Vagina (tissue), 2 donors: ENCODE measurements around the gene C2CD2. TPM values are rescaled to one million over a fixed set of nuclear protein-coding genes. Genes with fewer than 3 reads are reported as not detected.
"Not testable (repeated sequence)": the region's sequence is repeated elsewhere in the genome, so short reads cannot be mapped to it uniquely, and the experiment has no call there.

ENCODE experiments used
- DNase-seq, 2 donors: peaks; one replicate each; pipeline ENCODE4 v3.0.0-alpha.2; 2017; ENCODE audit errors: extremely low spot score in 2 of 2
- H3K27ac ChIP-seq: fragments of 200-600 bp; sonication (generic); one replicate; pipeline ENCODE4 v1.5.1; 2019
- H3K27me3 ChIP-seq: fragments of 200-600 bp; sonication (generic); one replicate; pipeline ENCODE4 v1.5.1; 2019
- H3K36me3 ChIP-seq, 2 donors: fragments of 200-600 bp; sonication (generic); one replicate each; pipeline ENCODE4 v1.5.1; 2017 to 2019
- H3K4me1 ChIP-seq: fragments of 200-600 bp; sonication (generic); one replicate; pipeline ENCODE4 v1.5.1; 2019
- H3K4me3 ChIP-seq, 2 donors: fragments of 200-600 bp; sonication (generic); 1 replicate in 1 of 2; 2 replicates in 1 of 2; pipeline ENCODE4 v1.5.1; 2016 to 2019
- H3K9me3 ChIP-seq: fragments of 200-600 bp; sonication (generic); one replicate; pipeline ENCODE4 v1.5.1; 2019
- POLR2A ChIP-seq, 2 donors: fragments of 450-650 bp; IDR thresholded peaks; one replicate each; pipeline ENCODE4 v1.6.1; 2017; ENCODE audit warnings: antibody characterized with exemption in 2 of 2, mild to moderate bottlenecking in 2 of 2, moderate library complexity in 2 of 2
- POLR2AphosphoS5 ChIP-seq, 2 donors: sonication (generic); formaldehyde crosslinking; IDR thresholded peaks; one replicate each; pipeline ENCODE4 v1.9.0; 2017; ENCODE audit warnings: antibody characterized with exemption in 2 of 2, mild to moderate bottlenecking in 2 of 2, low read depth in 1 of 2; ENCODE audit not compliant: insufficient read depth in 1 of 2
- intact Hi-C: fragments of 100-400 bp; cut with DNase I; formaldehyde crosslinking; loops from one replicate; pipeline ENCODE4 v1.15.1; 2023
- total RNA-seq: library from RNA; depleted of rRNA; stranded (reverse); fragments of >200 nt; gene quantifications from one replicate; pipeline ENCODE4 v1.2.3, GENCODE V29; 2016
- TF ChIP-seq, protein P1 (sequence below), 3 experiments: fragments of 450-650 bp in 2 of 3; fragments of 200-600 bp in 1 of 3; sonication (generic) in 1 of 3; IDR thresholded peaks; one replicate each; pipeline ENCODE4 v1.5.1; 2017 to 2019; ENCODE audit warnings: antibody characterized with exemption in 3 of 3, mild to moderate bottlenecking in 2 of 3, moderate library complexity in 2 of 3

The C2CD2 gene
- total RNA-seq, 1 donor from 2014 or later: 36.1 TPM

DNA sequence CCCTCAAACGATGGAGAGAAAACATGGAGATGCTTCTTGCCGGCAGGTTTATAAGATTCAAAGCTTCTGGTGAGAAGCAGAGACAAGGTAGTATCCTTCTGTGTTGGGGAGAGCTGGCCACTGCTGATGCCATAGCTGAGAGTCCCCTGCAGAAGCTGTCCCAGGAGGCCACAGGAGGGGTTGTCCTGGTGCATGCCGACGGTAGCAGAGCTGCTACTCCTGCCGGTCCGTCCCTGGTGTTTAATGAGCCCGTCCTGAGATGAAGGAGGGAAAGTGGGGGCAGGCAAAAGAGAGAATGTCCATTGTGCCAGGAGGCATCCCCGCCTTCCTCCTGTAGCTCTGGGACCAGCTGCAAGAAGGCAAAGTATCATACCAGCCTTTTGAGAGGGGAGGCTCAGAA lies 10.4 kb upstream of the C2CD2 start:
- no peak overlapping the region for H3K27ac ChIP-seq
- no peaks in the 10 kb centered on the region for H3K27me3 ChIP-seq
- H3K9me3 ChIP-seq: no peaks in the 10 kb centered on the region
- DNase-seq: no peak
- no peaks in the 10 kb centered on the region for H3K36me3 ChIP-seq
- TF ChIP-seq POLR2AphosphoS5 (IDR thresholded peaks at IDR 0.05; ENCODE audit: insufficient read depth in 1 of 2, low read depth in 1 of 2) (no peak), POLR2A (IDR thresholded peaks at IDR 0.05) (no peak)
- TF ChIP-seq, protein P1, sequence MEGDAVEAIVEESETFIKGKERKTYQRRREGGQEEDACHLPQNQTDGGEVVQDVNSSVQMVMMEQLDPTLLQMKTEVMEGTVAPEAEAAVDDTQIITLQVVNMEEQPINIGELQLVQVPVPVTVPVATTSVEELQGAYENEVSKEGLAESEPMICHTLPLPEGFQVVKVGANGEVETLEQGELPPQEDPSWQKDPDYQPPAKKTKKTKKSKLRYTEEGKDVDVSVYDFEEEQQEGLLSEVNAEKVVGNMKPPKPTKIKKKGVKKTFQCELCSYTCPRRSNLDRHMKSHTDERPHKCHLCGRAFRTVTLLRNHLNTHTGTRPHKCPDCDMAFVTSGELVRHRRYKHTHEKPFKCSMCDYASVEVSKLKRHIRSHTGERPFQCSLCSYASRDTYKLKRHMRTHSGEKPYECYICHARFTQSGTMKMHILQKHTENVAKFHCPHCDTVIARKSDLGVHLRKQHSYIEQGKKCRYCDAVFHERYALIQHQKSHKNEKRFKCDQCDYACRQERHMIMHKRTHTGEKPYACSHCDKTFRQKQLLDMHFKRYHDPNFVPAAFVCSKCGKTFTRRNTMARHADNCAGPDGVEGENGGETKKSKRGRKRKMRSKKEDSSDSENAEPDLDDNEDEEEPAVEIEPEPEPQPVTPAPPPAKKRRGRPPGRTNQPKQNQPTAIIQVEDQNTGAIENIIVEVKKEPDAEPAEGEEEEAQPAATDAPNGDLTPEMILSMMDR (IDR thresholded peaks at IDR 0.05): no peak
- intact Hi-C loops: no loop called here
- H3K4me3 ChIP-seq: no peak overlapping the region
- H3K4me1 ChIP-seq: peaks cover 19% of the 10 kb centered on the region

DNA sequence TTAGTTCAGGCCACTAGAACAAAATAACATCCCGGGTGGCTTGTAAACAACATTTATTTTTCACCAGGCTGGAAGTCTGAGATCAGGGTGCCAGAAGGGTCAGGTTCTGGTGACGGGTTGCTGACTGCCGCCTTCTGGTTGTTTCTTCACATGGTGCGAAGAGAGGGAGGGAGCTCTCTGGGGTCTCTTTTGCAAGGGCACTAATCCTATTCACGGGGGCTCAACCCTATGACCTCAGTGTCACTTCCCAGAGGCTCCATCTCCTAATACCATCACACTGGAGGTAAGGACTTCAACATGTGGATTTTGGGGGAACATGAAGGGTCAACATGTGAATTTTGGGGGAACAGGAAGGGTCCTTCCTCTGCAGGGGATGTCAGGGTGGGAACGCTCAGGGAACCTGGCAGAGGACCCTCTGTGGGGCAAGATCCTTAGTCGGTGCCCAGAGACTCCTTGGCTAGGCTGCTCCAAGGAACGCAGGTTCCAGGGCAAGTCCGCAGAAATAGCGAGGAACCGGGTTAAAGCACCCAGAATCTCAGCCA lies 8.7 kb upstream of the C2CD2 start:
- Histone ChIP-seq H3K27me3 (no peaks in the 10 kb centered on the region), H3K4me1 (peaks cover 36% of the 10 kb centered on the region), H3K9me3 (no peaks in the 10 kb centered on the region), H3K27ac (no peak overlapping the region), H3K36me3 (no peaks in the 10 kb centered on the region), H3K4me3 (no peak overlapping the region)
- intact Hi-C loops: no loop called here
- no peak for DNase-seq
- no peak for TF ChIP-seq POLR2AphosphoS5 (IDR thresholded peaks at IDR 0.05; ENCODE audit: insufficient read depth in 1 of 2, low read depth in 1 of 2)
- TF ChIP-seq, protein P1 (IDR thresholded peaks at IDR 0.05): no peak
- TF ChIP-seq POLR2A (IDR thresholded peaks at IDR 0.05): no peak

DNA sequence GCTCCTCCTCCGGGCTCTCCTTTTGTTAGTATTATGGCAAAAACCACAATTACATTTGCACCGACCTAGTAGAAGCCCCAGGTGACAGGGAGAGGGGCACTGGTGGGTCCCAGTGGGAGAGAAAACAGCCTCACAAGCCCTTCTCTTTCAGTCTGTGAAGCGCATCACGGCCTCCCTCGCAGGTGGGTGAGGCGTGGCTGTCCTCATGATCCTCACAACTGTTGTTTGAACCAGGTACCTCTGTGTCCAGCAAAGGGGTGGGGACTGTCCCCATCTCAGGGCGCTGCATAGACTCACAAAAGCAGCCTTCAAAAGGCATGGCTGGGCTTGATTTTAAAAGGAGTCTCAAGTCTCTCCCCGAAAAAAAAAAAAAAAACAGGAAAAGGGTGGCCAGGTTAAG lies 7.9 kb upstream of the C2CD2 start:
- H3K9me3 ChIP-seq: no peaks in the 10 kb centered on the region
- no peaks in the 10 kb centered on the region for H3K27me3 ChIP-seq
- intact Hi-C loops: no loop called here
- peaks cover 43% of the 10 kb centered on the region for H3K4me1 ChIP-seq
- H3K4me3 ChIP-seq: no peak overlapping the region
- H3K36me3 ChIP-seq: no peaks in the 10 kb centered on the region
- no peak for DNase-seq
- TF ChIP-seq, protein P1 (IDR thresholded peaks at IDR 0.05): no peak
- TF ChIP-seq POLR2A (IDR thresholded peaks at IDR 0.05): no peak
- TF ChIP-seq POLR2AphosphoS5 (IDR thresholded peaks at IDR 0.05; ENCODE audit: insufficient read depth in 1 of 2, low read depth in 1 of 2): no peak
- no peak overlapping the region for H3K27ac ChIP-seq

DNA sequence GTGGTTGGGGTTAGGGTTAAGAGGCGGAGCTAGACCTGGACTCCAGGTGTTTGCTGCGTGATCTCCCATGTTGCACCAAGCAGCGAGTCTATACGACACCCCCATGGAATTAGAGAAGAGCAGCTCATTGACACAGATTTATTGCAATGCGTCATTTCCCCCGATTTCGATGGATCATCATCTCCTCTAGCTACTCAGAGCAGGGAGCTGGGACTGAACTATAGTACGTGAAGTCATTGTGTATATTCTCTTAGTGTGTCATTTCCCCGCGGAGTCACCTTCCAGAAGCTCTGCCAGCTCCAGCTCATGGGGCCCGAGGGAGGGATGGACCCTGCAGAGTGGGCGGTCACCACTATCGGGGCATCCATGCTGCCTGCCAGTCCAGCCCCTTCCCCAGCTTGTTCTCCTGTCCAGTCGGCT lies 7.5 kb upstream of the C2CD2 start:
- Histone ChIP-seq H3K27me3 (no peaks in the 10 kb centered on the region), H3K9me3 (no peaks in the 10 kb centered on the region), H3K27ac (no peak overlapping the region), H3K4me1 (peaks cover 48% of the 10 kb centered on the region), H3K36me3 (no peaks in the 10 kb centered on the region), H3K4me3 (no peak overlapping the region)
- intact Hi-C loops: no loop called here
- TF ChIP-seq POLR2A (IDR thresholded peaks at IDR 0.05): no peak
- no peak for TF ChIP-seq POLR2AphosphoS5 (IDR thresholded peaks at IDR 0.05; ENCODE audit: insufficient read depth in 1 of 2, low read depth in 1 of 2)
- TF ChIP-seq, protein P1 (IDR thresholded peaks at IDR 0.05): no peak
- DNase-seq: no peak

DNA sequence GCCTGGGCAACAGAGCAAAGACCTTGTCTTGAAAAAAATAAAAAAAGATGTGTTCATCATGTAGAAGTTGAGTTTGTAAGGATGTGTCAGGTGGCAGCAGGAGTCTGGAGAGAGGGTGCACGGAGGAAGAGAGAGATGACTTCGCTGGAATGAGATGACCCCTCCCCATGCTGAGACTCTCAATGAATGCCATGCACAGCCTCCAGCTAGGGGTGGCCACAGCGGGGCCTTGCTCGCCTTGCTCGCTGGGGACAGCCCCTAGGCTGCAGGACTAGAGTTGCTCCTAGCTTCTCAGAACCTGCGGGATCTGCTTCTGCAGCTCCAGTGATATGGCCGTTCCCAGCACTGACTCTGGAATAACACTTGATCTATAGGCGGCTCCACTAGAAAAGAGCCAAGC lies 6.6 kb upstream of the C2CD2 start:
- no peak overlapping the region for H3K27ac ChIP-seq
- intact Hi-C loops: no loop called here

DNA sequence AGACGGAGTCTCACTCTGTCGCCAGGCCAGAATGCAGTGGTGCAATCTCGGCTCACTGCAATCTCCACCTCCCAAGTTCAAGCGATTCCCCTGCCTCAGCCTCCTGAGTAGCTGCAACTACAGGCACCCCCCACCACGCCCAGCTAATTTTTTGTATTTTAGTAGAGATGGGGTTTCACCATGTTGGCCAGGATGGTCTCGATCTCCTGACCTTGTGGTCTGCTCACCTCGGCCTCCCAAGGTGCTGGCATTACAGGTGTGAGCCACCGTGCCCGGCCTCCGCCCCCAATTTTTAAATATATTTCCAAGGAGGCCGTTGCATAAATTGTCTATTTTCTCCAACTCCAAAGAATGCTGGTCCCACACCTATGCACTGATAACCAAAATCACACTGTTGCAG lies 5.9 kb upstream of the C2CD2 start:
- peaks cover 47% of the 10 kb centered on the region for H3K4me1 ChIP-seq
- H3K9me3 ChIP-seq, H3K36me3 ChIP-seq, H3K27me3 ChIP-seq, DNase-seq, H3K4me3 ChIP-seq, H3K27ac ChIP-seq: not testable (repeated sequence)
- intact Hi-C loops: loop anchor here (10.0 kb wide), 1 partner anchor 45 kb away; no protein-coding TSS in a partner anchor

More for the DNA sequence above, 6.6 kb upstream of the C2CD2 start:
- H3K4me3 ChIP-seq: no peak overlapping the region
- H3K36me3 ChIP-seq: no peaks in the 10 kb centered on the region
- no peaks in the 10 kb centered on the region for H3K27me3 ChIP-seq
- no peak for TF ChIP-seq POLR2A (IDR thresholded peaks at IDR 0.05)
- TF ChIP-seq, protein P1 (IDR thresholded peaks at IDR 0.05): no peak
- no peak for TF ChIP-seq POLR2AphosphoS5 (IDR thresholded peaks at IDR 0.05; ENCODE audit: insufficient read depth in 1 of 2, low read depth in 1 of 2)
- H3K4me1 ChIP-seq: peaks cover 47% of the 10 kb centered on the region
- DNase-seq: no peak
- no peaks in the 10 kb centered on the region for H3K9me3 ChIP-seq
